ENCODE results near the gene SNX32.

Gene SNX32

GRCh38 chr11:65857853-65858680, 24.3 kb downstream of the SNX32 start, which contains the start of gene CFL1:
TSS of gene CFL1 (minus strand) at chr11:65858180. CDS start at chr11:65858099, 81 bp downstream.
- peak; percentile 94 for DNase-seq (ENCODE audit: low spot score)
- in situ Hi-C loops (cut with MboI; ENCODE audit: low pct_unique_long_range_greater_than_20kb, low sequenced_read_pairs, unreplicated experiment): no loop called here
- TF ChIP-seq CTCF (IDR thresholded peaks at IDR 0.05; ENCODE audit: extremely low read depth, insufficient read depth, missing control alignments): no peak

- no peak for DNase-seq (ENCODE audit: low spot score)
- TF ChIP-seq CTCF (IDR thresholded peaks at IDR 0.05; ENCODE audit: extremely low read depth, insufficient read depth, missing control alignments): no peak
- in situ Hi-C loops (cut with MboI; ENCODE audit: low pct_unique_long_range_greater_than_20kb, low sequenced_read_pairs, unreplicated experiment): no loop called here
These were observed 24.9 kb downstream of the SNX32 start for GRCh38 chr11:65858681-65859087.

- in situ Hi-C loops (cut with MboI; ENCODE audit: low pct_unique_long_range_greater_than_20kb, low sequenced_read_pairs, unreplicated experiment): no loop called here
- TF ChIP-seq CTCF (IDR thresholded peaks at IDR 0.05; ENCODE audit: extremely low read depth, insufficient read depth, missing control alignments): no peak
- peak; percentile 97 for DNase-seq (ENCODE audit: low spot score)
These were observed 25.5 kb downstream of the SNX32 start for GRCh38 chr11:65859095-65859811.

- DNase-seq (ENCODE audit: low spot score): no peak
- in situ Hi-C loops (cut with MboI; ENCODE audit: low pct_unique_long_range_greater_than_20kb, low sequenced_read_pairs, unreplicated experiment): no loop called here
- no peak for TF ChIP-seq CTCF (IDR thresholded peaks at IDR 0.05; ENCODE audit: extremely low read depth, insufficient read depth, missing control alignments)
These were observed 26.1 kb downstream of the SNX32 start for GRCh38 chr11:65859812-65860277.

GRCh38 chr11:65860278-65861164, 26.8 kb downstream of the SNX32 start, which contains the start of gene MUS81:
TSS of gene MUS81 (plus strand) at chr11:65860433. CDS start at chr11:65860754, 321 bp downstream.
- in situ Hi-C loops (cut with MboI; ENCODE audit: low pct_unique_long_range_greater_than_20kb, low sequenced_read_pairs, unreplicated experiment): no loop called here
- peak; percentile 86 for TF ChIP-seq CTCF (IDR thresholded peaks at IDR 0.05; ENCODE audit: extremely low read depth, insufficient read depth, missing control alignments)
- DNase-seq (ENCODE audit: low spot score): peak; percentile 95

- TF ChIP-seq CTCF (IDR thresholded peaks at IDR 0.05; ENCODE audit: extremely low read depth, insufficient read depth, missing control alignments): no peak
- in situ Hi-C loops (cut with MboI; ENCODE audit: low pct_unique_long_range_greater_than_20kb, low sequenced_read_pairs, unreplicated experiment): no loop called here
- DNase-seq (ENCODE audit: low spot score): no peak
These were observed 27.4 kb downstream of the SNX32 start for GRCh38 chr11:65861165-65861505.
